ENCODE measurements around the gene CALML4. TPM values are rescaled to one million over a fixed set of nuclear protein-coding genes. Genes with fewer than 3 reads are reported as not detected.
"Not testable (repeated sequence)": the region's sequence is repeated elsewhere in the genome, so short reads cannot be mapped to it uniquely, and the experiment has no call there.

The CALML4 gene
- total RNA-seq, 1 donor = 5.2 TPM

DNA sequence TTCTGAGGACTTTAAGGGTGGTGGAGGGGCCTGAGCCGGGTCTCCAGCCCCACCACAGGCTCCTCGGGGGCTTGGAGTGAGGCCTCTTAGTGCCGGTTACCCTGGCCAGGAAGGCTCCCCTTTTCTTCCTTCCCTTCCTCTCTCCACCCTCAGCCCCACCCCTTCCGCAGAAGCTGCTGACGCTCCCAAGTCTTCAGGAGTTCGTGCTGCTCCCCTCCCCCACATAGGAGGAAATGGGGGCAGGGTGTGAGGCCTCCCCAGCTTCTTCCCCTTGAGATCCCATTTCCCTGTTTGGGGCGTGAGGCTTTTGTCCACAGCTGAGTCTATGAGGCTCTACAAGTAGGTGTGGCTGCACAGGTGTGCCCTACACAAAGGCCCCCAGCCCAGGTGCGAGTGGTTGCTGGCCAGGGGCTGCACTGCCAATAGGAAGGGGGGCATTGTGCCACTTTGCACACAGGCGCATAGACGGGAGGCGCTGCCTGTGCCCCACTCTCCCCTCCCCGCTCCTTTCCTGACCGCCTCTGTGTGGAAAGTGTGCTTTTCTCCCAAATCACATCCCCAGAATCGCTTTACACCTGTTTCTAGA is 915 bp upstream of the CALML4 start:
- H3K27me3 ChIP-seq (ENCODE audit: insufficient read depth, low read length) = no peaks in the 10 kb centered on the region
- no peaks in the 10 kb centered on the region for H3K9me3 ChIP-seq (ENCODE audit: low read depth, low read length)
- H3K4me1 ChIP-seq (ENCODE audit: insufficient read depth, low read length) = peaks cover 75% of the 10 kb centered on the region
- H3K4me3 ChIP-seq (ENCODE audit: low read length) = peak overlapping the region; percentile 32

DNA sequence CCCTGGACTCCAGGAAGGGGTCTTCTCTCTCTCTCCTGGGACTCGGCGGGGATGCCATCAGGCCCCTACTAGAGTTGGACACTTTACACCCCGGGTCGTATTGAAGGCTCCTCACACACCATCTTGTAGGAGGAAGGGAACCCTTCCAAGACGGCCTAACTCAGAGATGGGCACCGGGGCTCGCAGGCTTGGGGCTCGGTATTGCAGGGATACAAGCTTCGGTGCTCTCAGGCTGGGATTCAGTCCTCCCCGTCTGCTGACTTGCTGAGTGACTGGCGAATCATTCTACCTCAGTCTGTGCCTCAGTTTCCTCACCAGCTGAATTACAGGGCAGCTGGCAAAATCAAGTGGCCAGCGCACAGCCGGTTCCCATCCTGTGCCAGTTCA is 419 bp upstream of the CALML4 start:
- H3K4me1 ChIP-seq (ENCODE audit: insufficient read depth, low read length) = peaks cover 70% of the 10 kb centered on the region
- H3K9me3 ChIP-seq (ENCODE audit: low read depth, low read length) = no peaks in the 10 kb centered on the region
- peak overlapping the region; percentile 32 for H3K4me3 ChIP-seq (ENCODE audit: low read length)
- H3K27me3 ChIP-seq (ENCODE audit: insufficient read depth, low read length) = no peaks in the 10 kb centered on the region

DNA sequence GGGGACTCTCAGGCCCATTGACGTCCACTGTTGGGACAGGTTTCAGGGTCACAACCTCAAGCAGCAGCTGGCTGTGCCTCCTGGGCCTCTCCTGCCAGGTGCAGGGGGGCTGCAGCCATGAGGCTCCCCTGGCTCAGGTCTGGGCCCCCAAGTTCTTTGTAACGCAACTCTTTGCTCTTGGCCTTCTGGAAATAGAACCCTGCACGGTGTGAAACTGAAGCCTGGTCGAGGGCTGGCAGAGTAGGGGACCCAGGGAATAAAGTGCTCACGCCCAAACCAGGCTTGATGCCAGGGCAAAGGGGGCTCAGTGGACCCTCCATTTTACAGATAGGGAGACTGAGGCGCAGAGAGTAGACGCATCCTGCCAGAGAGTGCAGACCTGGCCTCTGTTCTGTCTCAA is 771 bp downstream of the CALML4 start:
- Histone ChIP-seq H3K9me3 (ENCODE audit: low read depth, low read length) (no peaks in the 10 kb centered on the region), H3K4me1 (ENCODE audit: insufficient read depth, low read length) (peaks cover 59% of the 10 kb centered on the region), H3K4me3 (ENCODE audit: low read length) (peak overlapping the region; percentile 32), H3K27me3 (ENCODE audit: insufficient read depth, low read length) (no peaks in the 10 kb centered on the region)

DNA sequence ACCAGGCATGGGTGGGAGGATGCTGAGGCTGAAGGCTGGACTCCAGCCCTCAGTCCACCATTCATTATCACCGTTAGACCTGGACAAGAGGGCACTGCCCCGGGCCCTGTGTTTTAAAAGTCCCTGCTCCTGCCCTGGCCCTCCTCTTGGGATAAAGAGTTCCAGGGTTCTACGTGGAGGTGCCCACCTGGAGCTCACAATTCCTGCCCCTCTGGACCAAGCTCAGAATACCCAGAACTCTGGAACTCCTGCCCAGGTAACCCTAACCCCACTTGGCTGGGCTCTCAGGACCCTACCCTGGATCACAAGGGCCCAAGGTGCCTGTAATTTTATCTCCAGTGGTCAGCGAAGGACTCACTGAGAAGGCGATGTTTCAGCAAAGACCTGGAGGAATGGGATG is 1.2 kb downstream of the CALML4 start:
- H3K4me3 ChIP-seq (ENCODE audit: low read length) = no peak overlapping the region
- no peaks in the 10 kb centered on the region for H3K27me3 ChIP-seq (ENCODE audit: insufficient read depth, low read length)
- no peaks in the 10 kb centered on the region for H3K9me3 ChIP-seq (ENCODE audit: low read depth, low read length)
- H3K4me1 ChIP-seq (ENCODE audit: insufficient read depth, low read length) = peaks cover 55% of the 10 kb centered on the region

DNA sequence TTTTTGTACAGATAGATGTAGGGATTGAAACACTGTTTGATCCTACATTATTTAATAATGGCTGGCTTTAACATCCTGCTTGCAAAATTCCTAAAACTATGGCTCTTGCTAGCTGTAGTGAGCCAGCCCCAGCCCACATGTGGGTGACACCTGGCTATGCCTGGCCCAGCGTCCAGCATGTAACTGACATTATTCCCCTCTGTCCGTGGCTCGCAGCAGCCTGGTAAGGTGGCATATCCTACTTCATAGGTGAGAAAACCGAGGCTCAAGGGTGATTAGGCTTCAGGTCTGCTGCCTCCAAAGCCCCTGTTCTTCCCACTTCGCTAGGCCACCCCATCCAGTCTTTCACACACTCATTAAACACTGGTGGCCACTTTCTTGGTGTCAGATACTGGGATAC is 1.6 kb downstream of the CALML4 start:
- Histone ChIP-seq H3K9me3 (ENCODE audit: low read depth, low read length) (no peaks in the 10 kb centered on the region), H3K4me3 (ENCODE audit: low read length) (no peak overlapping the region), H3K4me1 (ENCODE audit: insufficient read depth, low read length) (peaks cover 50% of the 10 kb centered on the region), H3K27me3 (ENCODE audit: insufficient read depth, low read length) (no peaks in the 10 kb centered on the region)

DNA sequence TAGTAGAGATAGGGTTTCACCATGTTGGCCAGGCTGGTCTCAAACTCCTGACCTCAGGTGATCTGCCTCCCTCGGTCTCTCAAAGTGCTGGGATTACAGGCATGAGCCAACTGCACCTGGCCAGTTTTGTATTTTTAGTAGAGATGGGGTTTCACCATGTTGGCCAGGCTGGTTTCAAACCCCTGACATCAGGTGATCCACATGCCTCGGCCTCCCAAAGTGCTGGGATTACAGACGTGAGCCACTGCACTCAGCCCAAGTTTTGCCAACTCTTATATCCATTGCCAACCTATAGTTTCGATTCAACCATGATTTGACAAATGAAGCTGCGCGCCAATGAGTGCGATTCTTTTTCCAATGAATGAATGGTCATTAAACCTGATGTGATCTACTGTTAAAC is 2.1 kb downstream of the CALML4 start:
- H3K9me3 ChIP-seq (ENCODE audit: low read depth, low read length); H3K27me3 ChIP-seq (ENCODE audit: insufficient read depth, low read length); H3K4me3 ChIP-seq (ENCODE audit: low read length): not testable (repeated sequence)
- H3K4me1 ChIP-seq (ENCODE audit: insufficient read depth, low read length) = peaks cover 45% of the 10 kb centered on the region

DNA sequence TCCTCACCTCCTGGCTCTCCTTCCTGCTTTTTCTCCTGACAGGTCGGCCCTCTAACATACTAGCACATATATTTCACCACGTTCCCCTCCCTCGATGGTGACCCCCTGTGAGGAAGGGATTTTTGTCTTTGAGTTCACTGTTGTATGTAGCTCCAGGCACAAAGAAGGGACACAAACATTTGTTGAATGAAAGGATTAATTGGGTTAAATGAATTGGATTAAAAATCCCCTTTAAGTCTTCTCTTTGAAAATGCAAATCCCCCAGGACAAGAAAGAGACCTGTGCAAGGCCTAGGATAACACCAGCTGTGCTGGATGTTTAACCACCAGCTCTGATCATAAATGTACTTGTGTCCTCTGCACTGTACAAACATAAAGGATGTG is 3.3 kb downstream of the CALML4 start:
- H3K4me3 ChIP-seq (ENCODE audit: low read length) = no peak overlapping the region
- H3K27me3 ChIP-seq (ENCODE audit: insufficient read depth, low read length) = no peaks in the 10 kb centered on the region
- peaks cover 36% of the 10 kb centered on the region for H3K4me1 ChIP-seq (ENCODE audit: insufficient read depth, low read length)
- no peaks in the 10 kb centered on the region for H3K9me3 ChIP-seq (ENCODE audit: low read depth, low read length)

DNA sequence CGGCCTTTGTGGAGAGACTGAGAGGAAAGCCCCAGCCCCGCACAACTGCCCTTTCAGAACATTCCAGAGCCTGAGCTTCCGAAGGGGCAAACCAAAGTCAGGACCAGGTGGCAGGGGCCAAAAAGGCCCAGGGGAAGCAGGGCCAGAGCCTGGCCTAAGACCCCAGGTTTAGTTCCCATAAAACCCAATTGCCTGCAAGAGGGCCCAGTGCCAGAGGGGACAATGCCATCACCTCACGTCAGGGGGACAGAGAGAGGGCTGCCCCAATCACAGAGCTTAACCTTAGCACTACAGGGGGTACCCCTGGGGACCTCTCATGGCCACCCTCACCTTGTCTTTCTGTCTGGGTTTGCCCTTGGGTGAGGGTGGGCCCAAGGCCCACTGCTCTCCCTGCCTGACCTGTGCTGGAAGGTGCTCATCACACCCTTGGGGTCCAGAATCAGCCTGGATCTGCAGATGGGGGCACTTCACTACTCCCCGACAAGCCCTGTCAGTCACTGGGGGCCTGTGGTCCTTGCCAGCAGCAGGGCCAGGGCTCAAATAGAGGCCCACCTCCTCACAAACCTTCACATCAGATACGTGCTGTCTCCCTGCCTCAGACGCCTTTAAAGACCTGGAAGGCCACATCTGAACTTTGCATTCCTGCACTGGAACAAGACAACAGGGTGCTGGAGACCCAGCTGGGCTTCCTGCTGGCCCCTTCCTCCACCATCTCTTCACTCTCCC is 3.8 kb downstream of the CALML4 start:
- Histone ChIP-seq H3K4me1 (ENCODE audit: insufficient read depth, low read length) (peaks cover 31% of the 10 kb centered on the region), H3K27me3 (ENCODE audit: insufficient read depth, low read length) (no peaks in the 10 kb centered on the region), H3K4me3 (ENCODE audit: low read length) (no peak overlapping the region), H3K9me3 (ENCODE audit: low read depth, low read length) (no peaks in the 10 kb centered on the region)

DNA sequence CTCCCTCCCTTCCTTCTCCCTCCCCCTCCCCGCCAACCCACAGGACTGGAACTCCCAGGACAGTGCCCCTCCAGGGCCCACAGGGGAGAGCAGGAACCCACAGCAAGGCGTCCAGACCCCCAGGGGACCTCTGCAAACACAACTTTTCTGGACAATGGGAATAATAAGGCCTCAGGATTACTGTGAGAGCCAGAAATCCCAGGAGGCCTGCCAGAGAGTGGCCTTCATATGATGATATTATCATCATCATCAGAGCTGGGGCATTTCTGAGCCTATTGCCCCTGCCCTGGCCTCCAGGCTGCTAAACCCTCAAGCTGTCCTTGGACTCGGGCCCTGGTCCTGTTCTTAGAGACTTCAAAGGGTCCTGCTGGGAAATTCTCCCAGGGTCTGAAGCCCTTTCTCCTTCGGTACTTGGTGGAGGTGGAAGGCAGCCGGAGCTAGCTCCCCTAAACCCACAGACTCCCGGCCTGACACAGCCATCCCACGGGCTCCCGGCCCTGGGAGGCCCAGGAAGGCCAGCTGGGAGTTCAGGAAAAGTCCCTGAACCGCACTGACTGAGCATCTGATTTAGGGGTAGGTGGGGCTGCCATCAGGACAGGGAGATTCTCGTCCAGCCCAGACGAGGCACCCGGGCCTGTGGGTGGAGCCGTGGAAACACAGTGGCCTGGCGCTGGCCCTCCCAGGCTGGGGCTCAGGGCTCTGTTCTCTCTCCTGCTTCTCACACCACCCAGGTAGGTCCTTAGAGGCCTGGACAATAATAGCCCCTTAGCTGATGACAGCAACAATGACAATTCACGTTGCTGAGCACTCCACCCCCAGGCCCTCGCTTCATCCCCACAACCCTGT is 4.9 kb downstream of the CALML4 start:
- Histone ChIP-seq H3K4me3 (ENCODE audit: low read length) (no peak overlapping the region), H3K4me1 (ENCODE audit: insufficient read depth, low read length) (peaks cover 20% of the 10 kb centered on the region), H3K27me3 (ENCODE audit: insufficient read depth, low read length) (no peaks in the 10 kb centered on the region), H3K9me3 (ENCODE audit: low read depth, low read length) (no peaks in the 10 kb centered on the region)

DNA sequence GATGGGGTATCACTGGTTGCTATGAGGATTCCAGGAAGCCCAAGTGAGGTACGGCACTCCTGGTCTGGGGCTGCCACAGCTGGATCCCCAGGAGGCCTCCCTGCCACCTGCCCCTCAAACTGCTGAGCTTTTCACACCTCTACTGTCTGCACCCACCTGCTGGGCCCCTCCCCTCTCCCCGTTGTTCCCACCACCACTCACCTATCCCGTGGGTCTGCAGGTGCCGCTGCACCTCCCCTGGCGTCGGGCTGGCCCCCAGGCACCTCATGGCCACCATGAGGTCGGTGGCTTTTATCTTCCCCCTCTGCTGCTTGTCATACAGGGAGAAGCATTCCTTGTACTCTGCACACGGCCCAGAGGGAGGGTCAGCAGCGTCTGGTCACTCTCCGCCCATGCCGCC is 5.8 kb downstream of the CALML4 start:
- no peaks in the 10 kb centered on the region for H3K27me3 ChIP-seq (ENCODE audit: insufficient read depth, low read length)
- H3K4me3 ChIP-seq (ENCODE audit: low read length) = no peak overlapping the region
- no peaks in the 10 kb centered on the region for H3K9me3 ChIP-seq (ENCODE audit: low read depth, low read length)
- peaks cover 11% of the 10 kb centered on the region for H3K4me1 ChIP-seq (ENCODE audit: insufficient read depth, low read length)

DNA sequence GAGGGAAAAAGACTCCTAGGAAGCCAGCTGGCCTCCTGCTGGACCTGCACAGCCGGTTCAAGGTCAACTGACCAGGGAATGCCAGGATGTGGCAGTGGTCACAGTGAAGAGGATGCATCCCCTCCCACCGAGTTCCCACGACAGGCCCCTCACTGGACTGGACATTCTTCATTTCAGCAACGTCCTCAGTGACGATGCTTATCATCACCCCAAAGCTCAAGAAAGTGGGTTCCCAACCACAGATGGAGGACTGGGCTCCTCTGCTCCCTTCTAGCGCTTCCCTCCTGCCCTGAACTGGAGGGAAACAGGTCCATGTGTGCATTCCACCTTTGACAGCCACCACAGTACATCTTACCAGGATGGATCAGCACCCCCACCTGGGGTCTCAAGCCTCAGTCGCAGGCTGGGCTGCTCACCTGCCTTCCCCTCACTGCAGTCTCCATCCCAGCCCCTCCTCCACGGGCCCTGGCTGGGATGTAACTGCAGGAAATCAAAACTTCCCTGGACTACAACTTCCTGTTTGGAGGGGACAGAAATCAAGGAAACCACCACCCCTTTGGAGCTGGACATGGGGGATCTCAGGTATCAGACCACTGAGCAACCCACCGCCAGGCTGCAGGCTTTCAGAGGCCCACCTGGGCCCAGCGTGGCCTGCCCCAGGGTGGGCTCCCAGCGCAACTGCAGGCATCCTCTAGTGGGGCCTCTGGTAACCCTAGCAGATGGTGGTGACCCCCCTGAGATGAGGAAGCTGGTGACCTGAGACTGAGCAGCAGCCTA is 7.3 kb downstream of the CALML4 start:
- no peaks in the 10 kb centered on the region for H3K9me3 ChIP-seq (ENCODE audit: low read depth, low read length)
- H3K4me1 ChIP-seq (ENCODE audit: insufficient read depth, low read length) = no peaks in the 10 kb centered on the region
- H3K4me3 ChIP-seq (ENCODE audit: low read length) = no peak overlapping the region
- H3K27me3 ChIP-seq (ENCODE audit: insufficient read depth, low read length) = no peaks in the 10 kb centered on the region

DNA sequence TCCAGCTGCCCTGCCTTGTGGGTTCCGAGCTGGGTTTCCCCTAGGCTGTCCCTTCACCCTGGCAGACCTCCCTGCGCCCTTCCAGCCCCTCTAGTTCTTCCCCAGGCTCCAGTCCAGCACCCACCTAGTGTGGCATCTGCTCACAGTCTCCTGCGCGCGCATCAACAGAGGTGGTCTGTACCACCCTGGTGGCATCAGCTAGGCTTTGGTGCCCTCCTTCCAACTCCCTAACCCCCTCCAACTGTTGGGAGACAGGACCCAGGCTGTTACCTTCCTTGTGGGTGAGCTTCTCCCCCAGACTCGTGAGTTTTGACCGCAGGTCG is 8.0 kb downstream of the CALML4 start:
- no peaks in the 10 kb centered on the region for H3K9me3 ChIP-seq (ENCODE audit: low read depth, low read length)
- H3K4me3 ChIP-seq (ENCODE audit: low read length) = no peak overlapping the region
- no peaks in the 10 kb centered on the region for H3K27me3 ChIP-seq (ENCODE audit: insufficient read depth, low read length)
- H3K4me1 ChIP-seq (ENCODE audit: insufficient read depth, low read length) = no peaks in the 10 kb centered on the region

DNA sequence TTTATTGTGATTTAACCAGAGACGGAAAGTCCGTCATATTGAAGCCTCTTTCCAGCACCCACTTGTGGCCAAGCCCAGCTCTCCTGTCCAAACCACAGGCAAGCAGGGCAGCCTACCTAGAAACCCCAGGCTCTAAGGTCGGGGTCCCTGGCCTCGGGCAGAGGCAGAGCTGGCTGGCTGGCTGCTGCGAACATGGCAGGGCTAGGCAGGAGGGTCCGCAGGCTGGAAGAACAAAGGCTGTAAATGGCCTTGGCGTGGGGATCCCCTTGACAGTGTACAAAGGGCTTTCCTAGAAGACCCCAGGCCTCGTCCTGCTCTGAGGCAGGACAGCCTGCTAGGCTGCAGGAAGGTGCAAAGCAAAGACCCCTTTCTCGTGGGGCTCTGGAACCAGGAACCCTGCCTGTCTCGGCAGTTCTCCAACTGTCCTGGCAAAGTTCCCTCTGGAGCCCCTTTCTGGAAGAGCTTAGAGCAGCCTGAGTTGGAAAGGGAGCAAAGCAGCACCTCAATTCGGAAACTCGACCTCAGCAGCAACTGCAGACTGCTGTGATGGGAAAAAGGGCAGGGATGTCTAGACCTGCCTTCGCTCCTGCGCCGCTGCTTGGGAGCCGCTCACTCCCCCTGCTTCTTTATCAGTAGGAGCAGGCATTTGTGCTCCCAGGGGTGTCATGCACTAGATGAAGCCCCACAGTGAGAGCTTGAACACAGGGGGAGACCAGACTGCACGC is 8.5 kb downstream of the CALML4 start:
- no peaks in the 10 kb centered on the region for H3K27me3 ChIP-seq (ENCODE audit: insufficient read depth, low read length)
- no peak overlapping the region for H3K4me3 ChIP-seq (ENCODE audit: low read length)
- H3K4me1 ChIP-seq (ENCODE audit: insufficient read depth, low read length) = no peaks in the 10 kb centered on the region
- no peaks in the 10 kb centered on the region for H3K9me3 ChIP-seq (ENCODE audit: low read depth, low read length)

DNA sequence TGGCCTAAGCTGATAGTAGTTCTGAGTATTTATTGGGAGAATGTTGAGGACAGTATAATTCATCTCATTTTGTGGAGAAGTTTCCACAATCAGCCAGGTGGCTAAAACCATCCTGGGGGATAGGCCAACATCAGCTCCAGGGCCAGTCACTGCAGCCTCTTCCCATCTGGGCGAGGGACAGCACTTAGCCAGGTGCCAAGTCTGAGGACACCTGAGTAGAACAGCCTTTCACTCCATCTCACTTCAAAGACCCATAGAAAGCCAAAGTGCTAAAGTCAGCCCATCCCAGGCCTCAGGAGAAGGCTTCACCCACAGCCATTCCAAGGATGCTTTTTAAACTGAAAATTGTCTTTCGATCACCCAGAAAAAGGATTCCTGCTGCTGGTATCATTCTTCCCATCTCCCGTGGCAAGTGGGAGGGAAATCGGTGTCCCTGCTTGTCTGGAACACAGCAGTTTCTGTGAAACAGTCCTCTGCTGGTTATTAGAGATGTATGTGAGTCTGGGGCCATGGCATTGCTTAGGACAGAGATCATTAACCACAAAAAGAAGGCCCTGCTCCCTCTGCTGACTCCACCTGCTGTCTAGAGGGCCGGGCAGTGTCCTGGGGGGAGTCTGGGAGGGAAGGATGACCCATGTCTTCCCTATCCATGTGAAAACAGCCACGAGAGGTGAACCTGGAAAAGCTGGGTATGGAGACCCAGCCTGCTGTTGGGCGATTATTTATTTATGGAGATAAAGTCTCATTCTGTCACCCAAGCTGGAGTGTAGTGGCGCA is 9.6 kb downstream of the CALML4 start:
- Histone ChIP-seq H3K4me3 (ENCODE audit: low read length) (no peak overlapping the region), H3K4me1 (ENCODE audit: insufficient read depth, low read length) (no peaks in the 10 kb centered on the region), H3K27me3 (ENCODE audit: insufficient read depth, low read length) (no peaks in the 10 kb centered on the region), H3K9me3 (ENCODE audit: low read depth, low read length) (no peaks in the 10 kb centered on the region)

All from mononuclear cell (primary cell).